HS-5 (cell line): ENCODE data around the gene SGTA.

Source experiments
- DNase-seq: peaks from one replicate; pipeline ENCODE4 v3.0.0-alpha.2; 2012; ENCODE audit warnings: low read depth

SGTA gene

GRCh38 chr19:2711172-2711874 lies 71.8 kb downstream of the SGTA start:
- no peak for DNase-seq

GRCh38 chr19:2706251-2706650 lies 76.8 kb downstream of the SGTA start:
- DNase-seq: no peak
